Tibial artery (tissue), 4 donors: ENCODE results near the gene EHBP1.

Experiments used
- DNase-seq, 2 donors: peaks; one replicate each; pipeline ENCODE4 v3.0.0-alpha.2; 2019
- H3K27ac ChIP-seq, 2 donors: fragments of 200-600 bp; sonication (generic) in 1 of 2; 1 replicate in 1 of 2; 2 replicates in 1 of 2; pipeline ENCODE4 v1.5.1; 2018 to 2019; ENCODE audit warnings: mild to moderate bottlenecking in 1 of 2
- H3K27me3 ChIP-seq, 2 donors: fragments of 200-600 bp; sonication (generic) in 1 of 2; one replicate each; pipeline versions ENCODE4 v1.5.1 to v1.6.0; 2016 to 2019
- H3K36me3 ChIP-seq, 3 donors: fragments of 200-600 bp; sonication (generic) in 2 of 3; one replicate each; pipeline ENCODE4 v1.5.1; 2016 to 2019; ENCODE audit warnings: mild to moderate bottlenecking in 2 of 3
- H3K4me1 ChIP-seq, 4 donors: fragments of 200-600 bp; sonication (generic) in 2 of 4; 1 replicate in 3 of 4; 2 replicates in 1 of 4; pipeline ENCODE4 v1.5.1; 2016 to 2019
- H3K4me3 ChIP-seq, 2 donors: fragments of 200-600 bp; sonication (generic) in 1 of 2; 1 replicate in 1 of 2; 2 replicates in 1 of 2; pipeline ENCODE4 v1.5.1; 2018 to 2019; ENCODE audit warnings: mild to moderate bottlenecking in 2 of 2
- H3K9me3 ChIP-seq, 3 donors: fragments of 200-600 bp; sonication (generic) in 1 of 3; one replicate each; pipeline ENCODE4 v1.5.1; 2016 to 2019
- intact Hi-C: fragments of 100-400 bp; cut with DNase I; formaldehyde crosslinking; loops from one replicate; pipeline ENCODE4 v1.15.0; 2023; ENCODE audit warnings: low total_unique reads
- TF ChIP-seq, protein P1 (sequence below), 2 experiments: fragments of 200-600 bp in 1 of 2; fragments of 450-650 bp in 1 of 2; IDR thresholded peaks; one replicate each; pipeline ENCODE4 v1.5.1; 2017 to 2019; ENCODE audit warnings: antibody characterized with exemption in 2 of 2, mild to moderate bottlenecking in 1 of 2, moderate library complexity in 1 of 2

Gene EHBP1

DNA sequence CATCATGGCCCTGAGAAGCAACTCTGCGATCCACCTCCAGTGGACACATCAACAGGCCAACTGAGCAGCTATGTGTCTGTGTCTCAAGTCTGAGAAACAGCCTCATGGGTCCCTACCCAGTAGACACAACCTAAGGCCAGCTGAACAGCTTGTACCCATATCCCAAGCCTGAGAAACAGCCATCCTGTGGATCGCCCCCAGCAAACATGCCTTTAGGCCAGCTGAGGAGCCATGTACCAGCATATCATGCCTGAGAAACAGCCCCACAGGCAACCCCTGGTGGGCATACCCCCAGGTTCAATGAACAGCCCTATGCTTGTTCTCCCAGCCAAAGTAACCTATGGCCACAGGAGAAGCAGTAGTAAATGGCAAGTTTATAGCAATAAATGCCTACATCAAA is 218.4 kb downstream of the EHBP1 start:
- TF ChIP-seq, protein P1, sequence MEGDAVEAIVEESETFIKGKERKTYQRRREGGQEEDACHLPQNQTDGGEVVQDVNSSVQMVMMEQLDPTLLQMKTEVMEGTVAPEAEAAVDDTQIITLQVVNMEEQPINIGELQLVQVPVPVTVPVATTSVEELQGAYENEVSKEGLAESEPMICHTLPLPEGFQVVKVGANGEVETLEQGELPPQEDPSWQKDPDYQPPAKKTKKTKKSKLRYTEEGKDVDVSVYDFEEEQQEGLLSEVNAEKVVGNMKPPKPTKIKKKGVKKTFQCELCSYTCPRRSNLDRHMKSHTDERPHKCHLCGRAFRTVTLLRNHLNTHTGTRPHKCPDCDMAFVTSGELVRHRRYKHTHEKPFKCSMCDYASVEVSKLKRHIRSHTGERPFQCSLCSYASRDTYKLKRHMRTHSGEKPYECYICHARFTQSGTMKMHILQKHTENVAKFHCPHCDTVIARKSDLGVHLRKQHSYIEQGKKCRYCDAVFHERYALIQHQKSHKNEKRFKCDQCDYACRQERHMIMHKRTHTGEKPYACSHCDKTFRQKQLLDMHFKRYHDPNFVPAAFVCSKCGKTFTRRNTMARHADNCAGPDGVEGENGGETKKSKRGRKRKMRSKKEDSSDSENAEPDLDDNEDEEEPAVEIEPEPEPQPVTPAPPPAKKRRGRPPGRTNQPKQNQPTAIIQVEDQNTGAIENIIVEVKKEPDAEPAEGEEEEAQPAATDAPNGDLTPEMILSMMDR (IDR thresholded peaks at IDR 0.05), result no peak
- intact Hi-C loops, result no loop called here

GRCh38 chr2:62928015-62928414 is 222.5 kb downstream of the EHBP1 start:
- no peak for DNase-seq
- Histone ChIP-seq H3K4me3 (no peak overlapping the region), H3K4me1 (no peaks in the 10 kb centered on the region), H3K27me3 (no peaks in the 10 kb centered on the region), H3K9me3 (no peaks in the 10 kb centered on the region), H3K27ac (no peak overlapping the region), H3K36me3 (peaks cover under 1 to 4% (median 2%) of the 10 kb centered on the region in 3 donors)
- TF ChIP-seq, protein P1 (IDR thresholded peaks at IDR 0.05), result no peak
- intact Hi-C loops, result no loop called here

More for the DNA sequence above, 218.4 kb downstream of the EHBP1 start:
- peaks cover 7 to 13% (median 12%) of the 10 kb centered on the region in 3 donors for H3K36me3 ChIP-seq
- no peaks in the 10 kb centered on the region for H3K9me3 ChIP-seq
- H3K4me1 ChIP-seq, result no peaks in the 10 kb centered on the region
- H3K27me3 ChIP-seq, result no peaks in the 10 kb centered on the region
- no peak for DNase-seq
- H3K4me3 ChIP-seq, result no peak overlapping the region
- no peak overlapping the region for H3K27ac ChIP-seq

- no peak for DNase-seq
- TF ChIP-seq, protein P1 (IDR thresholded peaks at IDR 0.05), result no peak
- intact Hi-C loops, result no loop called here
- H3K36me3 ChIP-seq, result no peaks in the 10 kb centered on the region
- no peak overlapping the region for H3K4me3 ChIP-seq
- no peaks in the 10 kb centered on the region for H3K9me3 ChIP-seq
- H3K27me3 ChIP-seq, result no peaks in the 10 kb centered on the region
- H3K27ac ChIP-seq, result no peak overlapping the region
- no peaks in the 10 kb centered on the region for H3K4me1 ChIP-seq
Measured at GRCh38 chr2:62931536-62931935, 226.0 kb downstream of the EHBP1 start.

- Histone ChIP-seq H3K27ac (no peak overlapping the region), H3K9me3 (no peaks in the 10 kb centered on the region), H3K4me1 (no peaks in the 10 kb centered on the region), H3K27me3 (no peaks in the 10 kb centered on the region), H3K4me3 (no peak overlapping the region), H3K36me3 (no peaks in the 10 kb centered on the region)
- intact Hi-C loops, result no loop called here
- TF ChIP-seq, protein P1 (IDR thresholded peaks at IDR 0.05), result no peak
- no peak for DNase-seq
Measured at GRCh38 chr2:62933398-62933917, 227.9 kb downstream of the EHBP1 start.

DNA sequence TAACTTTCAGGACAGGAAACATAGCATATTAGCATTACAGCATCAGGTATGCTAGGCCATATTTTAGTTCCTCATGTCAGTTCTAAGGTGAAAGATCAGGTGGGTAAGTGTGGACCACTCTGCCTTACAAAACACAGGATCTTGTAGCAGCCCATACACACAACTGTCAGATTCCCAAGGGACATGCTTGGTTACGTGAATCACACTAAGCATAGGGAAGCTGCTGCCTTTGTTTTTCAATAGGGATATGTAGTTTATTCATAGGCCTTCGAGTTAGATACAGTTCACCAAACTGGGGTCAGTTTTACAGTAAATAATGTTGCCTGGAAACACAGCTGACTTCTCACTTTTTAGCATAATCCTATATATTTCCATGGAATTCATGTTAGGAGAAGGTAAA is 229.0 kb downstream of the EHBP1 start:
- H3K27me3 ChIP-seq, result no peaks in the 10 kb centered on the region
- H3K36me3 ChIP-seq, result no peaks in the 10 kb centered on the region
- no peak overlapping the region for H3K4me3 ChIP-seq
- intact Hi-C loops, result no loop called here
- H3K4me1 ChIP-seq, result no peaks in the 10 kb centered on the region
- H3K9me3 ChIP-seq, result no peaks in the 10 kb centered on the region
- no peak for DNase-seq
- TF ChIP-seq, protein P1 (IDR thresholded peaks at IDR 0.05), result no peak
- no peak overlapping the region for H3K27ac ChIP-seq

DNA sequence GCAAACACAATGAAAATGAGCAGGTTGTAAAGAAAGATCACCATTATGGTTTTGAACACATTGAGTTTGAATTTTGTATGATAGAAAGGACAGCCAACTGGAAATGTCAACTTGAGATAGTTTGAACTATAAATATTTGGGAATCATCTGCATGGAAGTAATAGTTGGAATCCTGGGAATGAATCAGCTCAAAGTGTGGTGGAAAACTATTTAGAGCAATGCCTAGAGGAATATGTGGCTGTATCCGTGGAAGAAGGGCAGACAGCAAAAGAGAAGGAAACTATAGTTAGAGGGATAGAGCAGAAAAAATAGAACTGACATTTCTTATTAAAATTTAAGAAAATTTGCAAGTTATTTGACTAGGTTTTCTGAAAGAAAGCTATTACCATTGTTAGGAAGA is 232.6 kb downstream of the EHBP1 start:
- intact Hi-C loops, result no loop called here
- Histone ChIP-seq H3K36me3 (no peaks in the 10 kb centered on the region), H3K4me3 (no peak overlapping the region), H3K9me3 (no peaks in the 10 kb centered on the region), H3K27me3 (no peaks in the 10 kb centered on the region), H3K27ac (no peak overlapping the region), H3K4me1 (no peaks in the 10 kb centered on the region)
- TF ChIP-seq, protein P1 (IDR thresholded peaks at IDR 0.05), result no peak
- no peak for DNase-seq
